BE2C (cell line): ENCODE data around the gene KCTD18.

Source experiments
- DNase-seq: peaks from one replicate; pipeline ENCODE4 v3.0.0-alpha.2; 2020
- H3K27me3 ChIP-seq: fragments of 250-450 bp; sonication (Bioruptor Pico); 2 replicates; pipeline ENCODE4 v1.5.1; 2020; ENCODE audit warnings: mild to moderate bottlenecking
- H3K36me3 ChIP-seq: fragments of 250-450 bp; sonication (Bioruptor Pico); 2 replicates; pipeline ENCODE4 v1.5.1; 2020; ENCODE audit warnings: mild to moderate bottlenecking
- H3K4me1 ChIP-seq: fragments of 250-450 bp; sonication (Bioruptor Pico); 2 replicates; pipeline ENCODE4 v1.5.1; 2020
- H3K4me3 ChIP-seq: 2 replicates; pipeline ENCODE4 v1.5.1; 2011; ENCODE audit warnings: low read depth, low read length
- H3K9me3 ChIP-seq: fragments of 250-450 bp; sonication (Bioruptor Pico); 2 replicates; pipeline ENCODE4 v1.5.1; 2020
- TF ChIP-seq, protein P1 (sequence below): IDR thresholded peaks from 2 replicates; pipeline ENCODE4 v1.5.1; 2012; ENCODE audit warnings: mild to moderate bottlenecking, low read depth, low read length

The KCTD18 gene

GRCh38 chr2:200469708-200470211 lies 40.1 kb downstream of the KCTD18 start:
- H3K27me3 ChIP-seq: no peaks in the 10 kb centered on the region
- H3K36me3 ChIP-seq: peaks cover 41% of the 10 kb centered on the region
- H3K4me1 ChIP-seq: peaks cover 15% of the 10 kb centered on the region
- H3K9me3 ChIP-seq: no peaks in the 10 kb centered on the region
- DNase-seq: no peak
- no peak overlapping the region for H3K4me3 ChIP-seq
- TF ChIP-seq, protein P1, sequence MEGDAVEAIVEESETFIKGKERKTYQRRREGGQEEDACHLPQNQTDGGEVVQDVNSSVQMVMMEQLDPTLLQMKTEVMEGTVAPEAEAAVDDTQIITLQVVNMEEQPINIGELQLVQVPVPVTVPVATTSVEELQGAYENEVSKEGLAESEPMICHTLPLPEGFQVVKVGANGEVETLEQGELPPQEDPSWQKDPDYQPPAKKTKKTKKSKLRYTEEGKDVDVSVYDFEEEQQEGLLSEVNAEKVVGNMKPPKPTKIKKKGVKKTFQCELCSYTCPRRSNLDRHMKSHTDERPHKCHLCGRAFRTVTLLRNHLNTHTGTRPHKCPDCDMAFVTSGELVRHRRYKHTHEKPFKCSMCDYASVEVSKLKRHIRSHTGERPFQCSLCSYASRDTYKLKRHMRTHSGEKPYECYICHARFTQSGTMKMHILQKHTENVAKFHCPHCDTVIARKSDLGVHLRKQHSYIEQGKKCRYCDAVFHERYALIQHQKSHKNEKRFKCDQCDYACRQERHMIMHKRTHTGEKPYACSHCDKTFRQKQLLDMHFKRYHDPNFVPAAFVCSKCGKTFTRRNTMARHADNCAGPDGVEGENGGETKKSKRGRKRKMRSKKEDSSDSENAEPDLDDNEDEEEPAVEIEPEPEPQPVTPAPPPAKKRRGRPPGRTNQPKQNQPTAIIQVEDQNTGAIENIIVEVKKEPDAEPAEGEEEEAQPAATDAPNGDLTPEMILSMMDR: no peak

DNA sequence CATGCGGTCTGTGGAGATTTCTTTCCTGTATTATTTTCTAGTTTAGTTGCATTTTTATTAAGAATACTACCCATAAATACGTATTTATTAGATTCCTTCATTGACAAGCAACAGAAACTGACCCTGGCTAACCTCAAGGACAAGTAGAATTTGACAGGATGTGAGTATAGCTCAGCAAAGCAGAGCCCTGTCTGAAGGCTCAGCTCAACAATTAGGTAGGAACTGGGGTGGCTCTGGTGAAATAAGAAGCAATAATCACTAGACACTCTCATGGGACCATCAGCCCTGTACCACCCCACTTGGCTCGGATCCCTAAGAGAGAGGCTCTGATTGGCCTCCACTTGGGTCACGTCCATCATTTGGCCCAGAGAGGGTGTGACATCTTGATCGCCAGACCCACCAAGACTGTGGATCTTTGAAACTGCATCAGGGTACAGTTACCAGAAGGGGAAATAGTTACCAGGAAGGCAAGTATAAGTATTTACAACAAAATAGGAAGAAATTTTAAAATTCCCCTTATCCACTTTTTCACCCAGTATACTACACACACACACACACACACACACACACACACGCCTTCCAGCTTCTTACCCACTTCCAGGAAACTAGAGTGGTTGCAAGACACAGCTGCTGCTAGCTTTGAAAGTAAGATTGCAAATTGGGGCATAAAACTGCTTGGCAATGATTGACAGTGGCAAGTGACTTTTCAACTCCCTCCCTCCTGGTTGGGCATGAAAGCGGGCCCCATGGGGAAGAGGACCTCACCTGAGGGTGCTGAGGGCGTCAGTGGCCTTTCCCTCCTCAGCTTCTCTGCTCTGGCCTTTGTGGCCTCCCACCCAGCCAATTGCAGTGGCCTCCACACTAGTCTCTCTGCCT lies 41.8 kb downstream of the KCTD18 start:
- Histone ChIP-seq H3K27me3 (no peaks in the 10 kb centered on the region), H3K36me3 (peaks cover 38% of the 10 kb centered on the region), H3K4me1 (peaks cover 15% of the 10 kb centered on the region), H3K9me3 (no peaks in the 10 kb centered on the region), H3K4me3 (no peak overlapping the region)
- no peak for DNase-seq
- TF ChIP-seq, protein P1: no peak

- TF ChIP-seq, protein P1: no peak
- Histone ChIP-seq H3K4me3 (no peak overlapping the region), H3K36me3 (peaks cover 40% of the 10 kb centered on the region), H3K27me3 (no peaks in the 10 kb centered on the region), H3K9me3 (no peaks in the 10 kb centered on the region), H3K4me1 (peaks cover 15% of the 10 kb centered on the region)
- DNase-seq: no peak
Measured at GRCh38 chr2:200466425-200467418, 43.1 kb downstream of the KCTD18 start.

- DNase-seq: no peak
- Histone ChIP-seq H3K36me3 (peaks cover 21% of the 10 kb centered on the region), H3K27me3 (no peaks in the 10 kb centered on the region), H3K4me1 (no peaks in the 10 kb centered on the region; the same call in 1 of the 2 replicates), H3K9me3 (no peaks in the 10 kb centered on the region), H3K4me3 (no peak overlapping the region)
- TF ChIP-seq, protein P1: no peak
Measured at GRCh38 chr2:200463452-200463851, 46.4 kb downstream of the KCTD18 start.

DNA sequence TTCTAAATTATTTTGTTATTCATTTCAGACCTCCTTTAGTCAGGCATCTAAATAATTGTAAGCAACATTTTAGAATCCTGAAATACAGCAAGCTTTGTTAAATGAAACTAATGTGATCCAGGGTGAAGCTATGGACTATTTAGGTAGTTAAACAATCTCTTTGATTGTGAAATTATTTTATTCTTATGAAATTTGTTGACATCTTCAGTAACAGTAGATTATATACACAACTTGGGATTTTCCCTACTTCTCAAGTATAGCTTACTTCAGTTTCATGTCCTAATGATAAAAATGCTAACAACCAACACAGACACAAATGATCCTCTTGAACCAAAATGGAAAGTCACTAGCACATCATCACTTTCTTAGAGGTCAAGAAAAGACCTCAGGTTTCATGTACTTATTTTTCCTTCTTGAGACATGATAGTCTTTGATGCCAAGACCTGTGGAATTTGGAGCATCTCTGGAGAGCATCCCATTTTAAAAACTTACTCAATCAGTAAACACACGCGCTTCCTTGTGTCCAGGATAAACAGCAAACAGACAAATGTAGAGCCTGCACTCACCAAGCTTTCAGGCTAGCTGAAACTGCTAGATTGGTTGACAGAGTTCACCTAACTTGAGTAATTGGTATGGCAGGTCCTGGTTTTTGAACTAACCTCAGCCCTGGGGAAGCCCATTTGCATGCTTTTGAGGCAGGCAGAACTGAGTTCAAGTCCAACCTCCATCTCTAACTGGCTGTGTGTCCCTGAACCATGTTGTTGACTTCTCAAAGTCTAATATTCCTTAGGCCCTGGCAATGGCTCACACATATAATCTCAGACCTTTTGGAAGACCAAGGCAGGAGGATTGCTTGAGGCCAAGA lies 47.8 kb downstream of the KCTD18 start:
- peaks cover 19% of the 10 kb centered on the region for H3K36me3 ChIP-seq
- no peaks in the 10 kb centered on the region; the same call in 1 of the 2 replicates for H3K4me1 ChIP-seq
- no peak overlapping the region for H3K4me3 ChIP-seq
- TF ChIP-seq, protein P1: no peak
- no peak for DNase-seq
- no peaks in the 10 kb centered on the region for H3K9me3 ChIP-seq
- no peaks in the 10 kb centered on the region for H3K27me3 ChIP-seq
